T follicular helper cell (primary cell): ENCODE measurements around the gene TLE7.

Experiments
- DNase-seq: peaks from one replicate; pipeline ENCODE4 v3.0.0-alpha.2; 2020; ENCODE audit warnings: low read depth

TLE7 gene

DNA sequence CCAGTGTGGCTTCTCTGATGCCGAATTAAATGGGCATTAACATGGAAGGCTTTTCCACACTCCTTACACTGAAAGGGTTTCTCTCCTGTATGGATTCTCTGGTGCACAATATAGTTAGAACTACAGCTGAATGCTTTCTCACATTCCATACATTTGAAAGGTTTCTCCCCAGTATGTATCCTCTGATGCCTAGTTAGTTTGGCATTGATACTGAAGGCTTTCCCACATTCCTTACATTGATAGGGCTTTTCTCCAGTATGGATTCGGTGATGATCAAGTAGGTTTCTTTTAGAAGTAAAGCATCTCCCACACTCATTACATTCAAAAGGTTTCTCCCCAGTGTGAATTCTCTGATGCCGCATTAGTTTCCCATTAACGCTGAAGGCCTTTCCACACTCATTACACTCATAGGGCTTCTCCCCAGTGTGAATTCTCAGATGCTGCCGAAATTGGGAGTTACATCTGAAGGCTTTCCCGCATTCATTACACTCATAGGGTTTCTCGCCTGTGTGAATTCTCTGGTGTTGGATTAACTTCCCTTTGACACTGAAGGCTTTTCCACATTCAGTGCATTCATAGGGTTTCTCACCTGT lies 6.5 kb upstream of the TLE7 start:
- no peak for DNase-seq

DNA sequence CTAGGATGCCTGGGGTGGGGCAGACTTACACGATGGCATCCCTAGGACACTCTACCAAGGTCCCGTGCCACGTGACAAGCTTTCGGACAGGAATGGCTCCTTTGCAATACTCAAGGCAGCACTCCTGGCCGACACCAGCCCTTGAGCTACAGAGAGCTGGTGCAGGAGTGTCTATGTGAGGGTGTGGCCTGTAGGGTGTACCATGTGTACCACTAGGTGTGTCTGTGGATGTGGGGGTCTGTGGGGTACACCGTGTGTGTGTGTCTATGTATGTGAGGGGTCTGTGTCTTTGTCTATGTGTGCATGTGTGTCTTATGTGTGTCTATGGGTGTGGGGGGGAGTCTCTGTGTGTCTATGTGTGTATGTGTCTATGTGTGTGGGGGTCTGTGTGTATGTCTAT lies 1.9 kb upstream of the TLE7 start:
- no peak for DNase-seq

DNA sequence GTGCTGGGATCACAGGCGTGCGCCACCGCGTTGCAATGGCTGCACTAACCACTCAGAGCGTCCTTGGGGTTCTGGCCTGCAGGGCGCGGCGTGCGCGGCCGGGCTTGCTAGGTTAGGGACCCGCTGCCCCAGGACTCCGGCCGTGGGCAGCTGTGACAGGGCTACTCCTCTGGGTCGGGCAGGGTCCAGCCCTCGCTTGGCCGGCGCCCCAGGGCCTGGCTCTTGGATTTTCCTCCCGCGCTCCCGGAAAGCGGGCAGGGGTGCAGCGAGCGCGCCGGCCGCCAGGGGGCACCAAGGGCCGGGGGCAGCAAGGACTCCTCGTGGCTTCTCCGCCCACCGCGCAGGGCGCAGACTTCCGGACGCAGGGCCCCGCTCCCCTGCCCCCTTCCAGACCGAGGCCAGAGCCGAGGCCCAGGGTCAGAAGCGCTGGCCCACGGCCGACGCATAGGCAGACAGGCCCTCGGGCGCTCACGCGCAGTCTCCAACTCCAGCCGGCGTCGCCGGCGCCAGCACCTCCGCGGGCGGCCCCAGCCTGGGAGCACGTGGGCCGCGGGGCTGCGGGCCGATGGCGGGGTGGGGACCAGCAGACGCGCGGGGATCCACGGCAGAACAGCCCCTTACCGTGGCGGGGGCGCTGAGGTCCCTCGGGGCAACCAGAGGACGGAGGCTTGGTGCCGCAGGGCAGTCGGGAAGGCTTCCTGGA lies 355 bp downstream of the TLE7 start:
- peak; percentile 9 for DNase-seq

DNA sequence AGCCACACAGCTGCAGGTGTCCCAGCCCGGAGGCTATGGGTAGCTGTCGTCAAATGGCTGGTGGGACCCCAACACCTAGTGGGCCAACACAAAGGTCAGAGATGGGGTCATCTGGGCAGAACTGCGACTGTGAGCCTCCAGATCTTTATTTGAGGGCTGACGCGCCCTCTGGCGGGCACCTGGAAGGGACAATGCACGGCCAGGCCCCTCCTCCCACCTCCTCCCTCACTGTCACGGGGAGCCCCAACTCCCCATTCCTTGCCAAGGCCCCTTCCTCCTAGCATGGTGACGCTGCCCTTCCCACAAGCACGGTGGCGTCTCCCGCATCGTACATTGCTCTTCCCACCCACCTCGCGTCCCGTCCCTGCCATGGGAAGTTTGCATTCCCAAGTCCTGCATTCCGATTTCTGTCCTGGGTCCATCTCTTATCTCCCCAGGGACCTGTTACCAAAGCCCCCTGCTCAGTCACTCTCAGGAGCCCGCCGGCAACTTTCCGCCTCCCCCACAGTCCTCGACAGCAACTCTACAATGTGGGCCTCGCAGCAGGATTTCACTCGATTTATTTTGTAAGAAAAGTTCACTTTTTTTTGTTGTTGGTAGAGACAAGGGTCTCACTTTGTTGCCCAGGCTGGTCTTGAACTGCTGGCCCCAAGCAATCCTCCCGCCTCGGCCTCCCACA lies 1.0 kb downstream of the TLE7 start:
- DNase-seq, result no peak

DNA sequence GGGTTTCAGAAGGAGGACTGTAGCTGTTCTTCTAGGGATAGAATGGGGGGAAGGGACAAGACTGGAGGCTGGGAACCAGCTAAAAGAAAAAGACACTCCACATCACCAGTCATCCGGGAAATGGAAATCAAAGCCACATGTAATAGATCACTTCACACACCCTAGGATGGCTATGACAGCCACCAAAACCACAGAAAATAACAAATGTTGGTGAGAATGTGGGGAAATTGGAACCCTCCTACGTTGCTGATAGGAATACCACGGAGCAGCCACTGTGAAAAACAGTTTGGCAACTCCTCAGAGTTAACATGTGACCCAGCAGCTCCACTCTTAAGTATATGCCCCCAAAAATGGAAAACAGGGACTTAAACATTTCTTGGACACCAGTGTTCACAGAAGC lies 2.3 kb downstream of the TLE7 start:
- DNase-seq, result no peak

DNA sequence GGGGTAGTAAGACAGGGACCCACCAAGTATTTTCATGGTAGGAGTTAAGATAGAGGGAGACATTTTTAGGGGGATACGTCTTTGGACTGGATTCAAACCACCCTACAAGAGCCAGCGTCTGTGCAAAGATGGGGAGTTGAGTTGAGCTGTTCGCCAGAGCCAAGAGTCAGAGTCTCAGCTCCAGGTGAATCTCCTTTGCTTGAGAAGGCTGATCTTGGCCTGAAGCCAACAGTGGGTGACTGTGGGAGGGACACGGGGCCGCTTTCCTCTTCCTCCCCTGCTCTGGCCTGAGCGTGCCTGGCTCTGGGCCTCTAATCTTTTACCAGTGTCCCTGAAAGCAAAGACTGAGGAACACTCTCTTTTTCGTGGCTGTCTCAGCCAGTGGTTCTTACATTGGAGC lies 5.4 kb downstream of the TLE7 start:
- DNase-seq, result no peak

DNA sequence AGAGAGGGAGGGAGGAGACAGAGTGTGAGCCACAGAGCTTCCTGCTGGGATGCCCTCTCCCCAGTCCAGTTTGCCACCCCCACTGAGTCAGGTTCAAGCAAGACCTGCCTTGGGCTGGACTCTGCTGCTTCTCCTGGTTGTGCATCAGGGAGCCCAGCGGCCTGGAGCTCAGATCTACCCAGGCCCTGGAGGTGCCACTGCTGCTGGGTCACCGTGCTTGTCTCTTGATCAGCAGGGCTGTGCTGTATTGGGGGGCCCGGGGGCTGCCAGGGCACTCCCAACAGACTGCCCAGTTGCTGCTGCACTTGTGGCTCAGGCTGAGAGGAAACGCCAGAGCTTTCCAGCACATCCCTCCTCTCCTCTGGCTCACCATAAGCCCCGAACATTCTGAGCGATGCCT lies 8.9 kb downstream of the TLE7 start:
- DNase-seq, result no peak

DNA sequence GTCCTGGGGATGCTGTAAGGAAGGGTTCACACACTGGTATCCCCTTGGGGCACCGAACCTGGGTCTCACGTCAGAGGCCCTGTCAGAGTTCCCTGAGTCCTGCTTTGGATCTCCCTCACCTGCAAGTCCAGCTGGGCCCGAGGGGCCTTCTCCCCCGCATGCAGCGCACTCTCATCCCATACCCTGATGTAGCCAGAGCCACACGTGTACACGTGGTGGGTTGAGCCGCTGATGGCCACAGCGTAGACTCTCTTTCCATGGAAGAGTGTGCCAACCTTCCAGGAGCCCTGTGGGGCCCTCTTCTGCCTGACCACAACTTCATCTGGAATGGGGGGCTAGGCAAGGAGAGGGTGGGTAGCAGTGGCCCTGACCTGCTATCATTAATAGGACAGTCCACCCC lies 9.9 kb downstream of the TLE7 start:
- no peak for DNase-seq

DNA sequence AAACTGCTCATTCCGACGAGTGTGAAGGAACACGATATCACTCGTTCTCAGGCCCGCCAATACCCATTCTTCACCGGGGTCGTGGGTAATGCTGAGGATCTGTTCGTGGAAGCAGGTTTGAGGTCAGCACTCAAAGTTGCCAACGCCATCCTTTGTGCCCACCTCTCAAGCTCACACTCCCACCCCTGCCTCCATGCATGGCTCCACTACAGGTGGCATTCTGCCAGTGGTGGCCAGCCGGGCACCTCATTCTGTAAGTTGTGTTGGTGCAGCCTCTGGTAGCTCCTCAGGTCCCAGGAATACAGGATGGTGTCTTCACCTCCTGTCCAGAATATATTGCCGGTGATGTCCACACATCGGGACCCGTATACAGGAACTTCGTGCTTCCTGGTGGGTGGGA lies 10.7 kb downstream of the TLE7 start:
- DNase-seq, result no peak

DNA sequence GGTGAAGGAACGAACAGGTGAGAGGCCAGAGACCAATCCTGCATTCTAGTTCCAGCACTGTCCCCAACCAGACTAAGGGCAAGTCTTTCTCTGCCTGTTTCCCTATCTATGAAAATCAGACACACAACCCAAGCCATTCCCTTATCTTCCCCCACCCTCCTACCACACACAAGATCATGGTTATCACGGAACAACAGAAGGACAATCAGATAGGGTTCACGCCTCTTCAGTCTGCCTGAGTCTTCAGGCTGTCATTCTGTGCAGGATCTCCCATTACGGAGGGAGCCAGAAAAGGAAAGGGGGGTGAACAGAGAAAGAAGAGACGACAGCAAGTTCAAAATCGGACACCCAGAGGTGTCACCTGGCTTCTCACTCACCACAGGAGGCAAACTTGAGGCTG lies 11.1 kb downstream of the TLE7 start:
- DNase-seq, result no peak

DNA sequence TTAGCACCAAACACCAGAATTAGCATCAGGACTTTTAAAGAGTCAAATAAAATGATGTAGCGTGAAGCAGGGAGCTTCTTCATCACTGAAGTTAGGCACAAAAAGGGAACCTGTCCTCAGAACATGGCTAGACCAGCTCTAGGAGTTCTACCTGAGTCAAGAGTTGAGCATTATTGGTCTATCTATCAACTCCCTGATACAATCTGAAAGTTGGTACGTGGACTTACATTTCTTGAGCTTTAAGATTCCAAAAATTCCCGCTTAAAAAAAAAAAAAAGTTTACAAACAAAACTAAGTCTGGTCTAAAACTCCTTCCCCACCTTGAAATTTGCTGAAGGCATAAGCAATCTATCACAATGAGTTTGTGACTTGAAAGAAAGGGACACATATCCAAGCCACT lies 12.3 kb downstream of the TLE7 start:
- DNase-seq, result no peak

DNA sequence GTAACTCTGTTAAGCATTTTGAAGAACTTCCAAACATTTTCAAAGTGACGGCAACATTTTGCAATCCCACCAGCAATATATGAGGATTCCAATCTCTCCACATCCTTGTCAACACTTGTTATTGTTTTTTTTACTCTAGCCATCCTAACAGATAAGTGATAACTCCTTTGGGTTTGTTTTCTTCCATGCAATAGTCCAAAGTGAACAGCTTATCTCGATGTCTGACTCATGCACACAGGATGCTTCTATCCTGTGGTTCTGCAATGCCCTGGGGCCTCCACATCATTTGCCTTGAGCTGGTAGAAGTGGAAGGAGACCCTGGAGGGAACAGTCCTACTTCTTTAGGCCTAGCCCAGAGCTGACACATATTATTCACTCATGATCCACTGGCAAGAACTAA lies 13.0 kb downstream of the TLE7 start:
- DNase-seq, result no peak

DNA sequence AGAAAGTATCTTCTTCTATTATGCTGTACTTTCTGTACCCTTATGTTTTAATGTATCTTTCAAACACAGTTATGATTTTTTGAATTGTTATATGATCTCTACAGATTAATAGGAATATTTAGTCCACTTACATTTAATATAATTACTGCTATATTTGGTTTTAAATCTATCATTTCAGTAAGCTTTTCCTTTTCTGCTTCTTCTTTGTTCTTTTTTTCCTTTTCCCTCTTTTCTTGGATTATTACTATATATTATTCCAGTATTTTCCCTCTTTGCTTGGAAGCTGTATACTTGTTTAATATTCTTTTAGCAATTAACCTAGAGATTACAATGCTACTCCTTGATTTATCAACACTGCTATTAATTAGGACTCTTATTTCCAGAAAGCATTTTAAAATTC lies 13.5 kb downstream of the TLE7 start:
- no peak for DNase-seq

DNA sequence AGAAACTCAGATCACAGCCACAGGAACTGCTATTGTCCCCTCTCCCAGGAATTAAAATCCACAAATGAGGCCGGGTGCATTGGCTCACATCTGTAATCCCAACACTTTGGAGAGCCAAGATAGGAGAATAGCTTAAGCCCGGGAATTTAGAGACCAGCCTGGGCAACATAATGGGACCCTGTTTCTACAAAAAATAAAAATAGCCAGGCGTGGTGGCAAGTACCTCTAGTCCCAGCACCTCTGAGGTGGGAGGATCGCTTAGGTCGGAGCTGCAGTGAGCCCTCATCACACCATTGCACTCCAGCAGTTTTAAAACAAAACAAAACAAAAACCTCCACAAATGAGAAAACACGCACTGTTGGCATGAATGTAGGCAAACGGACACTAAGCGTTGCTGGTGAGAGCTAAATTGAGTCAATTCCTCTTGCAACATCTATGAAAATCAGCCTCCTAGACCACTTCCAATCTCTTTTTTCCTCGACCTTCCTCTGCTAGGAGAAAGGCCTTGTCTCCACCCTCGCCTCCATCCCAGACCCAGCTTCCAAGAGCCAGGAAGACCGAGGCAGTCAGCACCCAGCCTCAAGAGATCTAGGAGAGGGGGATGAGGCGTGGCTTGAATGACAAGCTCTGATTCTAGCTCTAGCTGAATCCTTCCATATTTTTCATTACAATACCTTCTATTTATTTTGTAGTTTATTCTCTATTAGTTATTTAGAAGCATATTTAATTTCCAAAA lies 14.8 kb downstream of the TLE7 start:
- DNase-seq, result no peak

DNA sequence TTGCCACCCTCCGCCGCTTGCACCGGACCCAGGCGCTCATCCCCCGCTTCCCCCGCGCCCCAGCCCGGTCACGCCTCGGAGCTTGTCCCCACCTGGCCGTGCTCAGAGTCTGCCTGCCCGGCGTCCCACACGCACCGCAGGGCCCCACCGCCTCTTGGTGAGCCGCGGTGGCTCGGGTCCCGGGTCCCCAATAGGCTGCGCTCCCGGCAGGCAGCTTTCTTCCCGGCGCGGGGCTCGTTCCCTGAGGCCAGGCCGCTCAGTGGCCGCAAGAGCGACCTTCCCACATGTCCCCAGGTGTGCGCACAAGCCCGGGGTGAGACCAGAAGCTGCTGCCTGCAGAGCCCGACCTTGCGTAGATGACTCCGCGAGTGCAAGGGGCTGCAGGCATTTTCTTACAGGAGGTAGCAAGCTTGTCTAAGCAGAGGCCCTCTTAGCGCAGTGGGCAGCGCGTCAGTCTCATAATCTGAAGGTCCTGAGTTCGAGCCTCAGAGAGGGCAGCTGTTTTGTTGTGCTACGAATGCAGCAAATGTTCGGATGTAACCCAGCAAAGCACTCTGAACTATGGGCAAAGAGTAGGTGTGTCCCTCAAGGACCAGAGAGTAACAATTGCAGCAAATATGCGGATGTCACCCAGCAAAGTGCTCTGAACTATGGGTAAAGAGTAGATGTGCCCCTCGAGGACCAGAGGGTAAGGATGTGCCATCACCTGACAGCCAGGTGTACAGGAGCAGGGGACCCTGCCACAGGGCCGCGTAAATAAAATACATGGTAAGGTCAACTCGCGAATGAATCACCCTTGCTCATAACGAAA lies 15.6 kb downstream of the TLE7 start:
- DNase-seq, result peak; percentile 67

DNA sequence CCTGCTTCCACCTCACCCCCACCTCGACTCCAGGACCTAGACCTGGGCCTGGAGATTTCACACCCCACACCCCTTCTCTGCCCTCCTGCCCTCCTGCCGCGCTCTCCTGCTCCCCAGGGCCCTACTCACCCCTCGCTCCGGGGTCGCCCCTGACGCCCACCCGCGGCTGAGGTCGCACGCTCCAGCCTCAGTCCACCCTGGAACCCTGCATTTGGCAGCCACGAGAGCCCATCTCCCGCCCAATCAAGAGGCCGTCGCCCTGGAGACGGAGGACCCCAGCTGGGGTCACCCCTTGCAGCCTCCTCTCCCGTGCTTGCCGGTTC lies 16.1 kb downstream of the TLE7 start:
- DNase-seq, result no peak

DNA sequence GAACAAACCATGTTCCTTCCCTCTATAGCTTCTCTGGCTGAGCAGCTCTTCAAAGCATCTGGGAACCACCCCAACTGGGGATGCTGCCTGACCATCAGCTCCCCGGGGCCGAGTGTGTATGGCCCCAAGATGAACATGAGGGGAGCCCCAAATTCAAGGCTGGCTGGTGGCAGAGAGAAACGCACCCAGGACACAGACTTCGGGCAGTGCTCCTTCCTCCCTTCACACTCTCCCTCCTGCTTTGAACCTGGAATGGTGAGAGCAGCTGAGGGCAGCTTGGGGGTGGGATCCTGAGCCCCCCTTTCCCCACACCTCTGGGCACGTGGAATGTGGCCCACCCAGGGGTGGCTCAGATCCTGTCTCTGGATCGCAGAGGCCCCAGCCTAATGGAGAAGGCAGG lies 17.2 kb downstream of the TLE7 start:
- DNase-seq, result no peak

DNA sequence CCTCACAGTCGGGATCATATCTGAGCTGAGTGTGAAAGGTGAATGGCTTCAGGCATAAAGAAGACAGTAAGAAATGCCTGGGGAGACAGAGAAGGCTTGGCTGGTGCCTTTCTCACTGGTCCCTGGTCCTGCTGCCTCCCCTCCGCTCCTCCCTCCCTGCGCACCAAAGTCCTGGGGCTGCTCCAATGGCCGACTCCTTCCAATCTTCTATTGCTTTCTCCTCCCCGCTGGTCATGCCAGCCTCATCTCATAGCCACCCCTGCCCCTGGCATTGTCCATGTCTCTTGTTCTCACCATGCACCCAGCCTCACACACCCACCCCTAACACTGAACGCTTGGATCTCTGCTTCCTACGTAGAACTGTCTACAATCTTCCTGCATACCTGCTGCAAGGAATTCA lies 18.0 kb downstream of the TLE7 start:
- DNase-seq, result no peak

DNA sequence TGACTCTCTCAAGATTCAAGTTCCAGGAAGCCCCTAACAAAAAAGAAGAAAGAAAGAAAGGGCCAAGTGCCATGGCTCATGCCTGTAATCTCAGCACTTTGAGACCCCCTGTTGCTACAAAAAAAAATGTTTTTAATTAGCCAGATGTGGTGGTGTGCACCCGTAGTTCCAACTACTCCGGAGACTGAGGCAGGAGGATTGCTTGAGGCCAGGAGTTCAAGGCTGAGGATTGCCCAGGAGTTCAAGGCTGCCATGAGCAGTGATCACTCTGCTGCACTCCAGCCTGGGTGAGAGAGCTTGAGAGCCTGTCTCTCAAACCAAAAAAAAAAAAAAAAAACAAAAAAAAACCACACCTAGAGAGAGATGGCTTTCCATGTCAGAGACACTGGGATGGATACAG lies 18.8 kb downstream of the TLE7 start:
- no peak for DNase-seq

DNA sequence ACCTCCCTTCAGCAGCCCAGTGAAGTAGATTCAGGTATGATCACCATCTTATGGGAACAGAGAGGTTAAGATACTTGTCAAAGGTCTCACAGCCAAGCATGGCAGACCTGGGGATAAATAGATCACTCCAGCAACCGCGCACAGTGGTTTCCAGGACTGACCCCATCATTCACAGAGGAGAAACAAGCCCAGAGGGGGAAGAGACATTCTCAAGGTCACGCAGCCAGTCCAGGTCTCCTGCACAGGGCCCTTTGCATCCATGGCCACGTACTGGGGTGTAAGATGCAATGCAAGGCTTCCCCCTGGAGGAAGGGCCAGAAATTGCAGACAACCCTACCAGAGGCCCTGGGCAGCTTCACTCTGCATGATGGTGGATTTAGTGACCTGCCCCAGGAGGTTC lies 19.9 kb downstream of the TLE7 start:
- DNase-seq, result peak; percentile 23

DNA sequence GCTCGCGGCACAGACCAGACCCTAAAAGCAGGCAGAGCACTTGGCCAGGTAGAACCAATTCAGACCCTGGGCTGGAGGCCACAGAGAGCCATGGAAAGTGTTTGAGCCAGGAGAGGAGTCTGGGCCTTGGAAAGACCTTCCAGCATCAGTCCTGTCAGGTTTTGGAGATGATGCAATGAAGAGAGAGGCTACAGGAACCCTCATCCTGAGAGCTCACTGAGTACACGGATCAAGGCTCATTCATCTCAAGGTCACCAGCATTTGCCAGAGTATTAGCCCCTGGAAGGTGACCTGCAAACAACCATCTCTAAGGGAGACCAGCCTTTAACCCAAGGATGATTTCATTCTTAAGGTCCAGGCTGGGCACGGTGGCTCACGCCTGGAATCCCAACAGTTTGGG lies 27.8 kb downstream of the TLE7 start:
- no peak for DNase-seq

DNA sequence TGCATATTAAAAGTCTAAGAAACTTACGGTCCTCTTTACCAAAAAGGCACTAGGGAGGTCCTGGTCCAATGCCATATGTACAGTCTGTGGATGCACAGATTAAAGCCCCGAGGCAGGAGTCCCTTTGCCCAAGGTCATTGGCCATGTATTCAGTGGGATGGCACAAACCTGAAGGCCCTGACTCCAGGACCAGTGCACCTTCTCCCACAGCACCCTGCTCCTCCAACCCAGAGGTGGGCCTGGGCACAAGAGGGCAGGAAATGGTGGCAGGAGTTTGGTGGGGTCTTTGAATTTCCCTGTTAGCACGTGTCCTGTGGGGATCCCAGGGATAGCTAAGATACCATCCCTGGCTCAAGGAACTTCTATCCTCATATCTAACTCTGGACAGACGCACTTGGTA lies 28.5 kb downstream of the TLE7 start:
- no peak for DNase-seq
